Hepatocyte (in vitro differentiated cells): ENCODE results near the gene PLD2.

ENCODE experiments used
- EZH2 ChIP-seq: fragments of 200-600 bp; sonication (generic); IDR thresholded peaks from 2 replicates; pipeline ENCODE4 v1.6.1; 2016; ENCODE audit warnings: antibody characterized with exemption, mild to moderate bottlenecking, borderline replicate concordance
- TF ChIP-seq, protein P1 (sequence below): fragments of 200-600 bp; sonication (generic); IDR thresholded peaks from 2 replicates; pipeline ENCODE4 v1.5.1; 2016; ENCODE audit warnings: antibody characterized with exemption, mild to moderate bottlenecking; ENCODE audit not compliant: poor library complexity

DNA sequence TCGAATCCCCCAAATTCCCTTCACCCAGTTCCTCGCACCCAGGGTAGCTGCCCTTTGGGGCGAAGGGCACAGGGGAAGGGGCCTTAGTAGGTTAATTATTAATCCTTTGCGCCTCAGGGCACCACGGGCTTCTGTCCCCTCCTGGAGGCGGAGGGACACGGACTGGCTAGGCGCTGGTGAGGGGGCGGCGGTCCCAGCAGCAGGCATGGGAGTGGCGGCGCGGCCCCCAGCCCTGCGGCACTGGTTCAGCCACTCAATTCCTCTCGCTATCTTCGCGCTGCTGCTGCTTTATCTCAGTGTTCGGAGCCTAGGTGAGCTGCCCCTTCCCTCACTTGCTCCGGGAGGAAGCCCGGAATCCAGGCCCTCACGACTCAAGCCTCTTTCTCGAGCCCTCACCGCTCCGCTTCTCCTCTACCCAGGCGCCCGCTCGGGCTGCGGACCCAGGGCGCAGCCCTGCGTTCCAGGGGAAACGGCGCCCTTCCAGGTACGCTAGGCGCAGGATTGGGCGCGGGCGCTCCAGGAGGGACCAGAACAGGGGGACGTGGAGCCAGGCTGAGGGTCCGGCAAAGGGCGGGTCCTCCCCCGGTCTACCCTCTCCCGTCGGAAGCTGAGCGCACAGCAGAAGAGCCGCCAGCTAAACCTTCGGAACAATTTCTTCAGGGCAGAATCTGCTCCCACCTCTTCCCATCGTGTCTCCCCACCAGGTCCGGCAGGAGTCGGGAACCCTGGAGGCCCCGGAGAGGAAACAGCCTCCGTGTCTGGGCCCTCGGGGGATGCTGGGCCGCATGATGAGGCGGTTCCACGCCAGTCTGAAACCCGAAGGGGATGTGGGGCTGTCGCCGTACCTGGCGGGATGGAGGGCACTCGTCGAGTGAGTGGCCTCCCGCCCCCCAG is 17.9 kb upstream of the PLD2 start, which contains the start of gene GLTPD2:
- TF ChIP-seq, protein P1, sequence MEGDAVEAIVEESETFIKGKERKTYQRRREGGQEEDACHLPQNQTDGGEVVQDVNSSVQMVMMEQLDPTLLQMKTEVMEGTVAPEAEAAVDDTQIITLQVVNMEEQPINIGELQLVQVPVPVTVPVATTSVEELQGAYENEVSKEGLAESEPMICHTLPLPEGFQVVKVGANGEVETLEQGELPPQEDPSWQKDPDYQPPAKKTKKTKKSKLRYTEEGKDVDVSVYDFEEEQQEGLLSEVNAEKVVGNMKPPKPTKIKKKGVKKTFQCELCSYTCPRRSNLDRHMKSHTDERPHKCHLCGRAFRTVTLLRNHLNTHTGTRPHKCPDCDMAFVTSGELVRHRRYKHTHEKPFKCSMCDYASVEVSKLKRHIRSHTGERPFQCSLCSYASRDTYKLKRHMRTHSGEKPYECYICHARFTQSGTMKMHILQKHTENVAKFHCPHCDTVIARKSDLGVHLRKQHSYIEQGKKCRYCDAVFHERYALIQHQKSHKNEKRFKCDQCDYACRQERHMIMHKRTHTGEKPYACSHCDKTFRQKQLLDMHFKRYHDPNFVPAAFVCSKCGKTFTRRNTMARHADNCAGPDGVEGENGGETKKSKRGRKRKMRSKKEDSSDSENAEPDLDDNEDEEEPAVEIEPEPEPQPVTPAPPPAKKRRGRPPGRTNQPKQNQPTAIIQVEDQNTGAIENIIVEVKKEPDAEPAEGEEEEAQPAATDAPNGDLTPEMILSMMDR, result no peak
- TF ChIP-seq EZH2, result no peak
